Right lobe of liver (tissue), 4 donors: ENCODE data around the gene SLC6A11.

Source experiments
- POLR2A ChIP-seq: fragments of 450-650 bp; IDR thresholded peaks from one replicate; pipeline ENCODE4 v1.6.1; 2017; ENCODE audit warnings: antibody characterized with exemption, mild to moderate bottlenecking
- TF ChIP-seq, protein P1 (sequence below), 4 donors: fragments of 200-600 bp in 3 of 4; fragments of 450-650 bp in 1 of 4; IDR thresholded peaks; one replicate each; pipeline versions ENCODE4 v1.5.1 to v1.8.0; 2016 to 2022; ENCODE audit warnings: antibody characterized with exemption in 4 of 4, mild to moderate bottlenecking in 2 of 4
- donor health status: DM: no; HTN: no; CAD: no.
- donor health status: DM: no; HTN: no; CAD: no.
- donor health status: DM: no; HTN: yes; CAD: no.

DNA sequence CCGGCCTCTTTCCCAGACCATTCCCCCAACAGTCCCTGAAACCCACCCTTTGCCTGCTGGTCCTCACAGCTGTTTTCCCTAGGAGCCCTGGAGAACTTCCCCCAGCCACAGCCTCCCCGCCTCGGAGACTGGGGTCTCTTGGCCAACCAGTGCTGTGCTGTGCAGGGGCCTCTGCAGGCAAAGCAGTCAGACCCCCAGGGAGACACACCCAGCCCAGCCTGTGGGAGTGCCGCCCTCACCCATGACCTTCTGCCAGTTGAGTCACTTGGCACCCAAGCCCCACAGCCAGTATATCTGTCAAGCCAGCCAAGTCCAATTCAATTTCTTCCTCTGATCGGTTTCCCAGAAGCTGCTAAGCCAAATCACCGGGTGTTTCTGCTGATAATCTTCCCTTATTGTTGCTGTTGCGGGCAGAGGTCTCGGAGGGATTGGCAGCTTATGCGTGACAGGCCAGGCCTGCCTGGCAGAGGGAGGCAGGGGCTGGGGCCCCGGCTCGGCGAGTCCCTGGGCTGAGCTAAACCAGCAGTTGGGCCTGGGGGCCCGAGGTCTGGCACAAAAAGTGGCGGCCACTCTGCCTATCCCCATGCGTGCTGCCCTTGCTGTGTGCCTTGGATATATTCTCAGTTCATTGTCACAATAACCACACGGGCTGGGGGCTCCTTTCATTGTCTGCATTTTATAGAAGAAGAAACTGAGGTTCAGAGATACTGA, 110.9 kb downstream of the SLC6A11 start:
- TF ChIP-seq, protein P1, sequence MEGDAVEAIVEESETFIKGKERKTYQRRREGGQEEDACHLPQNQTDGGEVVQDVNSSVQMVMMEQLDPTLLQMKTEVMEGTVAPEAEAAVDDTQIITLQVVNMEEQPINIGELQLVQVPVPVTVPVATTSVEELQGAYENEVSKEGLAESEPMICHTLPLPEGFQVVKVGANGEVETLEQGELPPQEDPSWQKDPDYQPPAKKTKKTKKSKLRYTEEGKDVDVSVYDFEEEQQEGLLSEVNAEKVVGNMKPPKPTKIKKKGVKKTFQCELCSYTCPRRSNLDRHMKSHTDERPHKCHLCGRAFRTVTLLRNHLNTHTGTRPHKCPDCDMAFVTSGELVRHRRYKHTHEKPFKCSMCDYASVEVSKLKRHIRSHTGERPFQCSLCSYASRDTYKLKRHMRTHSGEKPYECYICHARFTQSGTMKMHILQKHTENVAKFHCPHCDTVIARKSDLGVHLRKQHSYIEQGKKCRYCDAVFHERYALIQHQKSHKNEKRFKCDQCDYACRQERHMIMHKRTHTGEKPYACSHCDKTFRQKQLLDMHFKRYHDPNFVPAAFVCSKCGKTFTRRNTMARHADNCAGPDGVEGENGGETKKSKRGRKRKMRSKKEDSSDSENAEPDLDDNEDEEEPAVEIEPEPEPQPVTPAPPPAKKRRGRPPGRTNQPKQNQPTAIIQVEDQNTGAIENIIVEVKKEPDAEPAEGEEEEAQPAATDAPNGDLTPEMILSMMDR (IDR thresholded peaks at IDR 0.05): no peak
- no peak for TF ChIP-seq POLR2A
